Testis (tissue), 2 donors: ENCODE measurements around the gene ZNF618.

Source experiments
- CTCF ChIP-seq, 3 experiments: fragments of 450-650 bp in 2 of 3; fragments of 200-600 bp in 1 of 3; sonication (generic) in 1 of 3; IDR thresholded peaks; one replicate each; pipeline ENCODE4 v1.5.1; 2016 to 2019; ENCODE audit warnings: antibody characterized with exemption in 3 of 3, mild to moderate bottlenecking in 2 of 3, moderate library complexity in 1 of 3
- POLR2A ChIP-seq: fragments of 450-650 bp; IDR thresholded peaks from one replicate; pipeline ENCODE4 v1.6.1; 2017; ENCODE audit warnings: antibody characterized with exemption, mild to moderate bottlenecking, moderate library complexity

- no peak for TF ChIP-seq CTCF (IDR thresholded peaks at IDR 0.05)
- no peak for TF ChIP-seq POLR2A
Measured at GRCh38 chr9:114006931-114007691, 131.0 kb downstream of the ZNF618 start.
